GM23248 (cell line): ENCODE data around the gene PPP1R3D. TPM values are rescaled to one million over a fixed set of nuclear protein-coding genes. Genes with fewer than 3 reads are reported as not detected.

Source experiments
- DNase-seq: peaks from one replicate; pipeline ENCODE4 v3.0.0-alpha.2; 2015
- H2AFZ ChIP-seq: fragments of 200-600 bp; sonication (generic); 2 replicates; pipeline ENCODE4 v1.6.1; 2016; ENCODE audit warnings: antibody characterized with exemption
- H3F3A ChIP-seq: fragments of 200-600 bp; sonication (generic); 2 replicates; pipeline ENCODE4 v1.6.1; 2016; ENCODE audit warnings: mild to moderate bottlenecking, antibody characterized with exemption, mixed run types; ENCODE audit not compliant: insufficient read depth
- H3K27ac ChIP-seq: fragments of 200-600 bp; sonication (generic); 2 replicates; pipeline ENCODE4 v1.5.1; 2016; ENCODE audit warnings: mild to moderate bottlenecking
- H3K27me3 ChIP-seq: fragments of 200-600 bp; sonication (generic); replicated peaks from 2 replicates; pipeline ENCODE4 v1.6.1; 2016; ENCODE audit warnings: mild to moderate bottlenecking; ENCODE audit not compliant: insufficient read depth
- H3K36me3 ChIP-seq: fragments of 200-600 bp; sonication (generic); 2 replicates; pipeline ENCODE4 v1.6.1; 2016; ENCODE audit warnings: low read depth, mild to moderate bottlenecking
- H3K4me1 ChIP-seq: fragments of 200-600 bp; sonication (generic); 2 replicates; pipeline ENCODE4 v1.6.1; 2016; ENCODE audit warnings: mild to moderate bottlenecking; ENCODE audit not compliant: insufficient read depth
- H3K4me2 ChIP-seq: fragments of 200-600 bp; sonication (generic); one replicate; pipeline ENCODE4 v1.6.1; 2016; ENCODE audit warnings: mild to moderate bottlenecking; ENCODE audit not compliant: unreplicated experiment
- H3K4me3 ChIP-seq: fragments of 200-600 bp; sonication (generic); 2 replicates; pipeline ENCODE4 v1.5.1; 2016; ENCODE audit warnings: mild to moderate bottlenecking
- H3K79me2 ChIP-seq: fragments of 200-600 bp; sonication (generic); 2 replicates; pipeline ENCODE4 v1.6.1; 2016; ENCODE audit warnings: mild to moderate bottlenecking; ENCODE audit not compliant: insufficient read depth
- H3K9ac ChIP-seq: fragments of 200-600 bp; sonication (generic); 2 replicates; pipeline ENCODE4 v1.6.1; 2016; ENCODE audit warnings: mild to moderate bottlenecking
- H3K9me2 ChIP-seq: fragments of 200-600 bp; sonication (generic); 2 replicates; pipeline ENCODE4 v1.6.1; 2016; ENCODE audit warnings: mixed run types, mild to moderate bottlenecking, moderate library complexity; ENCODE audit not compliant: insufficient read depth
- H3K9me3 ChIP-seq: fragments of 200-600 bp; sonication (generic); one replicate; pipeline ENCODE4 v1.6.1; 2017; ENCODE audit warnings: low read depth
- H4K20me1 ChIP-seq: fragments of 200-600 bp; sonication (generic); 2 replicates; pipeline ENCODE4 v1.6.0; 2016; ENCODE audit not compliant: insufficient read depth
- EZH2 ChIP-seq: fragments of 200-600 bp; sonication (generic); IDR thresholded peaks from 2 replicates; pipeline ENCODE4 v1.6.1; 2018; ENCODE audit warnings: antibody characterized with exemption, mild to moderate bottlenecking; ENCODE audit not compliant: insufficient read depth, poor library complexity, severe bottlenecking
- EZH2phosphoT487 ChIP-seq: fragments of 200-600 bp; sonication (generic); IDR thresholded peaks from 2 replicates; pipeline ENCODE4 v1.6.1; 2018; ENCODE audit warnings: antibody characterized with exemption, moderate library complexity, mild to moderate bottlenecking, low read depth; ENCODE audit not compliant: insufficient read depth
- WGBS, 2 experiments: methylation state at CpG; one replicate each; pipeline ENCODE4 v1.1.6; 2015 to 2017; ENCODE audit warnings: low lambda C conversion rate in 2 of 2, low coverage in 1 of 2; ENCODE audit errors: missing lambda C conversion rate in 2 of 2; 5-methylcytosine and 5-hydroxymethylcytosine counted together
- in situ Hi-C: fragments of 300-500 bp; cut with MboI; formaldehyde crosslinking; loops from 2 replicates; pipeline ENCODE4 v1.15.0; 2020
- polyA plus RNA-seq: library from polyadenylated mRNA; unstranded; fragments of >200 nt; fragmentation: Nextera tagmentation; extraction: Ambion mirVana; gene quantifications from 2 replicates; pipeline ENCODE4 v1.2.1, GENCODE V29; 2016
- total RNA-seq: library from RNA; depleted of rRNA; stranded (reverse); fragments of >200 nt; shearing (Covaris generic); gene quantifications from 2 replicates; pipeline ENCODE4 v1.2.3, GENCODE V29; 2014

PPP1R3D gene
- total and polyA plus RNA-seq, 2 experiments from 2014 or later = 2.6 to 6.7 TPM

DNA sequence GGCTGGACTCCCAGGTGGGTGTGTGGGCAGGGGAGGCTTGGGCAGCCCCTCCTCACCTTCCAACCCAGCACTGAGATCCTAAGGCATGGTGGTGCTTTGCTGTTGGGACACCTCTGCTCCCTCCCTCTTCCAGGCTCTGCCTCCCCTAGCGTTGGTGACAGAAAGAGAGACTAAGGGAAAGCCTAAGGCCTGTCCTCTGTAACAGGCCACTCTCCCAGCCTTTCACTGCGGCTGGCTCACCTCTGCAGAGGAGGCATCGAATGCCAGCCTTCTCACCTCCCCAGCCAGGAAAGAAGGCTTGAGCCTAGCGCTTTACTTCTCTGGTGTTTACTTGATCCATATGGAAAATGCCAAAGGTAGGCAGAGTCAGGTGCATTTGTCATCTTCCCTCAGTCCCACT is 14.6 kb upstream of the PPP1R3D start:
- no peak for DNase-seq
- H3K4me3 ChIP-seq = no peak overlapping the region
- WGBS, 2 experiments = 85 to 87% methylated on average over 4 of the region's 4 CpGs
- no peaks in the 10 kb centered on the region for H3K4me1 ChIP-seq
- no peaks in the 10 kb centered on the region for H3K79me2 ChIP-seq
- H3K36me3 ChIP-seq = no peaks in the 10 kb centered on the region
- H3K9me3 ChIP-seq = no peaks in the 10 kb centered on the region
- in situ Hi-C loops = no loop called here
- no peak overlapping the region for H3K27ac ChIP-seq
- no peak for TF ChIP-seq EZH2phosphoT487
- TF ChIP-seq EZH2 = no peak
- no peak overlapping the region for H3K4me2 ChIP-seq
- no peaks in the 10 kb centered on the region for H3F3A ChIP-seq
- H3K27me3 ChIP-seq = no peaks in the 10 kb centered on the region
- H3K9me2 ChIP-seq = no peaks in the 10 kb centered on the region
- H3K9ac ChIP-seq = no peak overlapping the region
- H2AFZ ChIP-seq = no peak overlapping the region
- no peaks in the 10 kb centered on the region for H4K20me1 ChIP-seq

DNA sequence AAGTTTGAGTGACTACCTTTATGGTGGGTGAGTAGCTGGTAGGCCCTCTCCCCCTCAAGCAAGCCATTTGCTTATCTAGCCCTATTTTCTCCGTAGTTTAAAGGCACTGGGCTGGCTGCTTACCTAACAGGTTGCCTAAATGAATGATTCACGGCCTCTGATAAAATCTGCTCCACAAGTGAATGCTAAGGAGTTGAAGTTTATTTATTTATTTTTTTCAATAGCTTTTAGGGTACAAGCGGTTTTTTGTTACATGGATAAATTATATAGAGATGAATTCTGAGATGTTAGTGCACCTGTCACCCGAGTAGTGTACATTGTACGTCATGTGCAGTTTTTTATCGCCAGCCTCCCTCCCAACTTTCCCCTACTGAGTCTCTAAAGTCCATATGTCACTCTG is 9.8 kb upstream of the PPP1R3D start:
- H3K4me2 ChIP-seq = no peak overlapping the region
- H3K4me3 ChIP-seq = no peak overlapping the region
- in situ Hi-C loops = no loop called here
- no peak overlapping the region for H2AFZ ChIP-seq
- H3K9ac ChIP-seq = no peak overlapping the region
- H3K27me3 ChIP-seq = no peaks in the 10 kb centered on the region
- H3K4me1 ChIP-seq = peaks cover 8% of the 10 kb centered on the region
- H3K9me2 ChIP-seq = no peaks in the 10 kb centered on the region
- WGBS, 2 experiments = 90 to 93% methylated on average over 6 of the region's 6 CpGs
- 0 out of 2 replicates have a peak, but pooled peaks cover 11% of the 10 kb centered on the region for H3F3A ChIP-seq
- no peak overlapping the region for H3K27ac ChIP-seq
- H3K36me3 ChIP-seq = no peaks in the 10 kb centered on the region
- H4K20me1 ChIP-seq = no peaks in the 10 kb centered on the region
- no peak for TF ChIP-seq EZH2phosphoT487
- TF ChIP-seq EZH2 = no peak
- no peaks in the 10 kb centered on the region for H3K79me2 ChIP-seq
- H3K9me3 ChIP-seq = no peaks in the 10 kb centered on the region
- DNase-seq = no peak

DNA sequence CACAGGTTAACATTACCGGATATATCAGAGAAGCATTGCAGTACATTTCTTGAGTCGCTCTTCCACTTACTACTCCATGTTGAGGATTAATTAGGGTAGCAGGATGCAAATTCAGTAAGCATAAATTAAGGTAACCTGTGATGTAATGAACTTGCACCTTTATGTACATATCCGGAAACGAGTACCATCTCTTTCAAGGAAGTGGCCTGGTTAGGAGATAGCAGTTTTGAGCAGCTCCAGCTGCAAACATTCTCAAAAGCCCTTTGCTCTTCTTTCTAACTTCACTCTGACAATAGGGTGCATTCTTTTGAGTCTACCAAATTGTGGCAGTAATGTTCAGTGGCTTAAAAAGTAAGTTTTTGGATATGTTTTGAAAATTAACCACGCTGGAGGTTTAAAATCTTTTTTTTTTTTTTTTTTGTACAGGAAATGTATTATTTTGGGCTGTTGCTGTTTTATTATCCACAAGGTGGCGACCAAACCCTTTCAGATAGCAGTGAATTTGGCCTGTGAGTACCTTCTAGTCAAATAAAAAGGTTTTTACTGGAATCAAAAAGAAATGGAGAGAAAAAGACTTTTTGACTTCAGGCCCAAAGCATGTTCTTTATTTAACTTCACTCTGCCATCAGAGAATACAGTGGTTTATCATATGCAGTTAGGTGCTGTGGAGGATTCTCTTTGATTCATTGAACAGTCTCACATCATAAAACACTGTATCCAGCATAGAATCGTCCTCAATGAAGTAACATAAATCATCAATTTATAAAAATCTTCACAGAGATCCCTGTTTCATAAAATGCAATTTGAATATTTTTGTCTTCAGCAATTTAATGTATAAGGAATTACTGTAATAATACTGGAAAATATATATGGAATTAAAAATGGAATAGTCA is 9.0 kb upstream of the PPP1R3D start:
- peak; percentile 80 for DNase-seq
- H3K9ac ChIP-seq = no peak overlapping the region
- no peaks in the 10 kb centered on the region for H3K79me2 ChIP-seq
- in situ Hi-C loops = no loop called here
- peaks cover 8% of the 10 kb centered on the region for H3K4me1 ChIP-seq
- no peaks in the 10 kb centered on the region for H3K9me2 ChIP-seq
- no peak overlapping the region for H3K27ac ChIP-seq
- no peaks in the 10 kb centered on the region for H3K27me3 ChIP-seq
- TF ChIP-seq EZH2phosphoT487 (no peak), EZH2 (no peak)
- 0 out of 2 replicates have a peak, but pooled peaks cover 11% of the 10 kb centered on the region for H3F3A ChIP-seq
- H3K9me3 ChIP-seq = no peaks in the 10 kb centered on the region
- no peaks in the 10 kb centered on the region for H4K20me1 ChIP-seq
- peak overlapping the region; percentile 51; the same call in 1 of the 2 replicates for H2AFZ ChIP-seq
- 38 to 39% methylated on average over 7 of the region's 7 CpGs for WGBS, 2 experiments
- H3K4me2 ChIP-seq = no peak overlapping the region
- H3K4me3 ChIP-seq = no peak overlapping the region
- 0 out of 2 replicates have a peak, but pooled peaks cover 1% of the 10 kb centered on the region for H3K36me3 ChIP-seq

DNA sequence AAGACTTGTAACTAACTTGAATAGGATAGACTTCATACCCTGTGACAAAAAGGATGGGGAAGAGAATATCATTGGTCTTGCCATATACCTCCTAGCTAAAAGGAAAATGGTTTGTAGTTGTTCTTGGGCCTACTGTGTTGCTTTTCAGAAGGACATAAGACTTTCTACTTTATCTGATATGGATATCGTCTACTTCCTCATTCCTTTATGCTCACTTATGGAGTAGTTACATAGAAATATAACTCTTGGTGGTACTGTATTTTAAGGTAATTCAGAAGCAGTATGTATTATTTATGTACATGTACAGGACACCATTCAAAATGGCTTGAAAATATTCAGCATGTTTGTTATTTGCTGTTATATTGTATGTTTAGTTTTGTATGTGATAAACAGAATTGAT is 8.1 kb upstream of the PPP1R3D start:
- DNase-seq = no peak
- no peaks in the 10 kb centered on the region for H3K79me2 ChIP-seq
- 0 out of 2 replicates have a peak, but pooled peaks cover 11% of the 10 kb centered on the region for H3F3A ChIP-seq
- H3K9me3 ChIP-seq = no peaks in the 10 kb centered on the region
- H3K4me2 ChIP-seq = no peak overlapping the region
- no peak overlapping the region for H3K4me3 ChIP-seq
- no peaks in the 10 kb centered on the region for H3K27me3 ChIP-seq
- H3K27ac ChIP-seq = no peak overlapping the region
- 89 to 96% methylated on average over 1 of the region's 1 CpG for WGBS, 2 experiments
- no peak for TF ChIP-seq EZH2phosphoT487
- TF ChIP-seq EZH2 = no peak
- H3K9ac ChIP-seq = no peak overlapping the region
- in situ Hi-C loops = no loop called here
- H3K36me3 ChIP-seq = peaks cover 10% of the 10 kb centered on the region; the same call in 1 of the 2 replicates
- no peaks in the 10 kb centered on the region for H4K20me1 ChIP-seq
- H2AFZ ChIP-seq = no peak overlapping the region
- no peaks in the 10 kb centered on the region for H3K9me2 ChIP-seq
- H3K4me1 ChIP-seq = peaks cover 8% of the 10 kb centered on the region
